GM21825 (cell line): ENCODE measurements around the gene PTPRN2.

Experiments
- ATAC-seq: cut with Tn5 transposase; IDR thresholded peaks from one replicate; pipeline ENCODE4 v1.9.1; 2021; ENCODE audit warnings: mild to moderate bottlenecking, moderate library complexity; ENCODE audit not compliant: unreplicated experiment

PTPRN2 gene

DNA sequence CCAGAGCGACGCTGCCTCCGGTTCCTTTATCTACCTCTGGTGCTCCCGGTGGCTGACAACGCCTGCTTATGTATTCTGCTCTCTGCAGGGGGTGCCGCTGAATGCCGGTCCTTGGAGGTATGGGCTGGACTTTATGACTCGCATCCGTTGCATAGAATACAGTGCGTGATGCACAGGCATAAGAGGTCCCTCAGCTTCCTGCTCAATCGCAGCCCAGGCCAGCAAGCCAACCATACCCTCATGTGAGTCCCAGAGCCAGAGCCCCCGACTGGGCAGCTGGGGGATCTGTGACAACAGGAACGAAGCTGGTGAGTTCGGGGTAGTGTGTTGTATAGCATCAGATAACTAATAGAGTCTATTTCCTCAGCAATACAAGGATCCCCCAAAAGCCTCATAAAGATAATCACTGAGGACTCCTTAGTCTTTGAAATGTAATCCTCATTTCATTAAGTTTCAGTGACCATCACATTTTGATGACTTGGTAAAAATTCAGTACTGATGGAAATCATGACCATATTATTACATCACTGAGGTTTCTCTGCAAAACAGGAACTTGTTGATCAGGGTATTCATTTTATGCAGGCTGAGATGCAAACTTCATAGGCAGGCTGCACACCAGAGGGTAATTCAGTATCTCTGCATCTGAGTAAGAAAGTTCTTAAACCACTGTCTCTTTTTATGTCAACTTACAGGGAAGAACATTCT, 607.8 kb downstream of the PTPRN2 start:
- no peak for ATAC-seq

DNA sequence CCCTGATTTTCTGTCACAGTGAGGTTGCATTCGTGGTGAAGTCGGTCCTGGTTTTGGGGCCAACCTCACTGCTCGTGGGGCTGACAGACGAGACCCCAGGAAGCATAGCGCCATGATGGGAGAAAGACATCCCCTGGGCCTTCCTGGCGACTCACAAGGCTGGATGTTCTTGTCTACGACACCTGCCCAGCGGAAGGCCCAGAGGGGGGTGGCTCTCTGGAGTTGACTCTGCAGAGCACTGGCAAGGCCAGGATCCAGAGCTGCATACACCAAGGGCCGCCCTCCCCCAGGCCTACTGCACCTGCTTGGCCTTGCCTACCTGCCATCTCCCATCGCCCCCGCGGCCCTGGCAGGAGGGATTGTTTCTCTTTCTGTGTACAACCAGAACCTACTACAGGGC, 608.9 kb downstream of the PTPRN2 start:
- ATAC-seq = no peak

DNA sequence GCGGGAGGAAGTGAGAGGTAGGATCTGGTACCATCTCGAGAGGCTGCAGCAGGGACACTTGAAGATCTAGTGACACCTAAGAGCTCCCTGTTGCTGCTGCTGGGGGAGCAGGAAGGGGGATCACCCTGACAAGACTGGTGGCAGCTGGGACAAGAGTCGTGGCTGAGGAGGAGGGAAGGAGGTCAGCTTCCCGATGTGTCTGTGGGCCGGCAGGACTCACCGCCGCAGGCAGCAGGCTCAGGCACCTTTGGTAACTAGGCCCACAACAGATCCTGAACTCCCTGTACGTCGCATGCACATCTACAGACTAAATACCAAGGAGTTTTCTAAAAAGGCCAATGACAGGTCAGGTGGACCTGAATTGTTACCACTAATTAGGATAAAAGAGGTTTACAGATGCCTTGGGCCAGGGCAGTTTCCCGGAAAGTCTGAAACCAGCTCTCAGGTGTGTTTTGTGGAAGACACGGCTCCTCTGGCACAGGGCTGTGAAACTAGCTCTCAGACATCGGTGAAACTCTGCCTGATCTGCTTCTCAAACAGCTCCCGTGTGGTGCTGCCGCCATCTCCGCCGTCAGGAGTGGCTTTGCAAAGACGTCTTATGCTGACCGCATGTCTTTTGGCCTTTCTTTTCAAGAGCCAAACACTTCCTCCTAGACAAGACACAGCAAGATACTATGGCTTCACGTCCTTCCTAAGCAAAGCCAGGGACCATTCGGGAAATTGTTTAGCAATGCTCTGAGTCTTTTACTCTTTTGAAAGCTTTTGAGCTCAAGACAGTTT, 609.7 kb downstream of the PTPRN2 start:
- ATAC-seq = no peak

DNA sequence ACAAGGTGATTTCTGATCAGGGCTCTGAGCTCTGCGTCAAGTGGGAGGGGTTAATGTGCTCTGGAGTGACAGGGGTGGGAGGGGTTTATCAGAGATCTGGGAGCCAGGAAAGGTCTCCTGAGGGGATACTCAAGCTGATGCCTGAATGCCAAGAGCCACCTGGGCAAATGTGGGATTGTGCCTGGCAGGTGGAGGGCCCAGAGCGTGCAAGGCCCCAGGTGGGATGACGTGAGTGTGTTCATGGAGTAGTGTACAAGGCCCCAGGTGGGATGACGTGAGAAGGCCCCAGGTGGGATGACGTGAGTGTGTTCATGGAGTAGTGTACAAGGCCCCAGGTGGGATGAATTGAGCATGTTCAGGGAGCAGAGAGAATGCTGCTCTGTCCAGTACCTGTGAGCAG, 610.3 kb downstream of the PTPRN2 start:
- ATAC-seq = no peak

DNA sequence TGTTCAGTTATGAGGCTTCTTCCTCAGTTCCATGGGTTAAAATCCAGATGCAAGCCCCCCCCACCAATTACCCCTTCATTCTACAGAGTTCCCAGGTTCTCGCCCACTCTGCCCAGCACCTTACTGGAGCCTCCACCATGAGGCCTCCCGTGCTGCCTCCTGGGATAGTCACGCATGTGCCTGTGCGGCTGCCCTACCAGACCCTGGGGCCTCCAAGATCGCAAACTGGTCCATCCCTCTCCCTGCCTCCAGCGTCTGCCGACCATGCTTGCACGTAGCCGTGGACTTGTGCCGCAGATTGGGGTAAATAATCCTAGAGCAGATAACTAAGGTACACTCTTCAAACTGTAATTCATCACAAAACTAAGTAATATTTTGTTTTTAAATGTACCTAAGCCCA, 611.2 kb downstream of the PTPRN2 start:
- ATAC-seq = no peak

DNA sequence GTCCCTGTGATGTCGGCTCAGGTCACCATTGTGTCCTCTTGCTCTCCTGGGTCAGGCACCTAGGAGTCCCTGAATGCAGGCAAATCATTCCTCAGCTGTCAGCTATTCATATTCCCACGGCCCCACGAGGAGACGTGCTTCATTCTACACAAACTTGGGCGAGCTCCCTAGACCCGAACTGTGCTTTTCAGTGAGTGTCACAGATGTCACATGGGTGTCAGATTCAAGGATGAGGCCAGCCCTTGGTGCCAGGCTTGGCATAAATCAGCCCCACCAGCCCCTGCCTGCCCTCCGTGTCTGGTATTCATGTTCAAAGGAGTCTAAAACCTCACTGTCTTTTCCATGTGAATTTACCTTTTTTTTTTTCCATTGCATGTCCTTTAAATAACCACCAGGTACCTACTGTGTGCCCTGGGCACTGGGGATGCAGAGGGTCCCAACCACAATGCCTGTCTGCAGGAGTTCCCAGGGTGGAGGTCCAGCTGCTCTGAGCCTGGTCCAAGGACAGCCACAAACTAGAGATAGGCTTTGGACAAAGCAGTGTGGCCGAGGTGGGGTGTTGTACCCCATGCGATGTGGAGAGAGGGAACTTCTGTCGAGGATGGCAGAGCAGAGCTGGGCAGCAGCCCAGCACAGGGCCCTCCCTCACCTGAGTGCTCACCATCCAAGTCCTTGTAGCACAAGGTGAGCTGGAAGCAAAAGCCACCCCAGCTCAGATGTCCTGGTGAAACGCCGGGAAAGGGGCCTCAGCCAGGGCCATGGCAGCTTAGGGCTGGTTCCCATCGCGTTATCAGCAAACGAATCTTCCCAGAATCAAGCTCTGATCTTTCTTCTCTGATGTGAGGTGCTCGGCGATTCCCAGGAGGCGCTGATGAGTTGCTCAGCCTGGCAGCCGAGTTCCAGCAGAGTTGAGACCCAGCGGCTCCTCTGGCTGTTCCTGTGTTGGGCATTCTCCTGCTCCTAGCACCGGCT, 611.9 kb downstream of the PTPRN2 start:
- no peak for ATAC-seq

DNA sequence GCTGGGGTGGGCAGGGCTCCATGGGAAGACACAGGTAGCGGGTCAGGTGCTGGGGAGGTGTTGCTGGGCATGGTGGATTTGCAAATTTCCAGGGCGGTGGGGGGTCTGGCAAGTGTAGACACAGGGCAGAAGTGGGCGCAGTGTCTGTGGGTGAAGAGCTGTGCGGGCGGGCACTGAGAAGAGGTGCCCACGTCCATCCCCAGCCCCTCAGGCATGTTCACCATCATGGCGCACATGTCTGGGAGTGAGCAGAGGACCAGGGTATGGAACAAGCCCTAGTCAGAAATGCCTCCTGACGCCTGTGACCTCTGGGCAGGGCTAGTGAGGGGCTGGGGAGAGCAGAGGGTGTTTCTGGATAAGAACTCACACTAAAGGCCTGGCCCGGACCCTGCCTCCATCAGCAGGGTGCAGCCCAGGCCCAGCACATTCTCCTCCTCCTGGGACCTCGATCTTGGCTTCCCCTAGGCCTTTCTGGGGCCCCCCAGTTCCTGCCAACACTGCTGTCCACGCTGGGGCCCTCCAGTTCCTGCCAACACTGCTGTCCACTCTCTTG, 612.9 kb downstream of the PTPRN2 start:
- ATAC-seq = no peak

DNA sequence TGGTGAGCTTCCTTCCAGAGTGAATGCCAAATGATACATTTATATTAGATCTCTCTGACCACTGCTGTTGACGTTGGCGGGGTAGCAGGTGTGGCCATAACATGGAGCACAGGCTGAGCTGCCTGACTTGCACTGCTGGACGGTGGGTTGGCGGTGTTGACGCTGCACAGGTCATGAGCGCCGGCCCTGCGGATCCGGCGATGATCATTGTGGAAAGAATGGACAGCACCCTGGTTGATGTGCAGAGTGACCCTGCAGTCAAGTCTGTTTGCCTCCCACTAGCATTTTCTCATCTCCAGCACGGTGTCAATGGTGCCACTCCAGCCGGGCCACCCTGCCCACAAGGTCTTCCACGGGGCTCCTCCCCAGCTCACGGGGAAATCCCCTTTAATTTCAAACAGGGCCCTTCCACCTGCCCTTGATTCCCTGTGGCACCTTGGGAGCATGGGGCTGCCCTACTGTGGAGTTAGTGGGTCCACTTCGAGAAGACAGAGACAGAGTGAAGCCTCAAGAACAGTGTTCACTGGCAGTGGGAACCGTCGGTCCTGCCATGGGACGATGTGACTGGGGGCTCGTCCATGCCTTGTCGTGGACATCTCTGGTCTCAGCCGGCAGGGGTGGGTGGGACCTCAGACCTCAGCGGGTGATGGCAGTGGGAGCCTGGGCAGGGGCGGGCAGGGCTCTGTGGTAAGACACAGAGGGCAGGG, 613.5 kb downstream of the PTPRN2 start:
- no peak for ATAC-seq

DNA sequence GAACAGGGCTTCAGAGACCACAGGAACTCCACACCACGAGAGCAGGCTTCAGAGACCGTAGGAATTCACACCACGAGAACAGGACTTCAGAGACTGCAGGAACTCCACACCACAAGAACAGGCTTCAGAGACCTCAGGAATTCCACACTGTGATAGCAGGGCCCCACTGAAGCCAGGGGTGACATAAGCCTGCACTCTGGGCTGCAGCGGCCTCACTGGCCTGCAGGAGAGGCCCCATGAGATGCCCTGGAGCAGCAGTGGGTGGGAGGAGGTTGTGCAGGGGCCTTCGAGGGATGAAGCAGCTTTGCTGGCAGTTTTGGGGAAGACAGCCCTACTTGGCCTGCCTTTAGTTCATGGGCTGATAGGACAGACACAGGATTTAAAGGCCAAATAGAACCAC, 614.7 kb downstream of the PTPRN2 start:
- no peak for ATAC-seq

DNA sequence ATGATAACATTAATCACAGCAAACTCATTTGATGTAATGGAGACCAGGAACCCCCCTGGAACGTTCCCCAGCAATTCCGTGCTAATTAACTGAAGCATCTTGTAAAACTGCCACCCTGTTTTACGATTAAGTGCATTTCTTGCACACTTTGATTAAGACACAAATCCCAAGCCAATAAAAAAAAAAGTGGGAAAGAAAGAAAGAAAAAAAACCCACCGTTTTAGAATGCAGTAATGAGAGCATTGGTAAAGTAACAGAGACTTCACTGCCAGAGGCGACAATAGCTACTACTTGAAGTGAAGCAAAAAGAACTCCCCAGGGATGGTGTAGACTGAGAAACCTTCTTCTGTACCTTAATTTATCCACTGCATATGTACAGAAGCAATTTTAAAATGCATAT, 616.1 kb downstream of the PTPRN2 start:
- ATAC-seq = no peak

DNA sequence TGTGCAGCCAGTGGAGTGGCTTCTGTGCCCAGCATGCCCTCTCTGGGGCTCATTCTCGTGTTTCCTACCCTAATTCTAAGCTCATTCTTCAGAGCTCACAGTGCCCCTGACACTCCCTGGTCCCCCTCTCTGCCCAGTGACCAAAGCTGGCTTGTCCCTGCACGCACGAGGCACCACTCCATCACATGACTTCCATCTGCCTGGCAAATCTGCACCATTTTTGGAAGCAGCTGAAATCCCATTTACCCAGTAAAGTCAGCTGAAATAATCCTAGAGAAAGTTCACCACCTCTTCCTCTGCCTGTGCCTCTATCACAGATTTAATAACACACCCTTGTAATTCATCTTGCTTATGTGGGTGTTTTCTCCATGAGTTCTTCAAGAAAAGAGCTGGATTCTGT, 616.9 kb downstream of the PTPRN2 start:
- ATAC-seq = no peak

DNA sequence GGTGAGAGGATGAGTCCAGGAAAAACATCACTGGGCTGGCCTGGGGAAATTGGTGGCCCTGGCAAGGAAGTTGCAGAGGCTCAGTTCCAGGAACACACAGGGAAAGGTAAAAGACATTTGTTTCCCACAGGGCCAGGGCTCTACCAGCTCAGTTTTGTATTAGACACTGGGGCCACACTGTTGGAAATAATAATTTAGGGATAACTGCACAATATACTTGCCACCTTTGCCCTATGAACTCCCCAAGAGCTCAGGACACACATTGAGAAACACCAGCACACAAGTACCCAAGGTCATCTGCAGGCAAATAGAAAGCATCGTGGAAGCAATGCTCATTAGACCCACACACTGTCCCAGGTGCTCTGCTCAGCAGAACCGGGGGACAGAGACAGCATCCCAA, 617.6 kb downstream of the PTPRN2 start:
- ATAC-seq = no peak

DNA sequence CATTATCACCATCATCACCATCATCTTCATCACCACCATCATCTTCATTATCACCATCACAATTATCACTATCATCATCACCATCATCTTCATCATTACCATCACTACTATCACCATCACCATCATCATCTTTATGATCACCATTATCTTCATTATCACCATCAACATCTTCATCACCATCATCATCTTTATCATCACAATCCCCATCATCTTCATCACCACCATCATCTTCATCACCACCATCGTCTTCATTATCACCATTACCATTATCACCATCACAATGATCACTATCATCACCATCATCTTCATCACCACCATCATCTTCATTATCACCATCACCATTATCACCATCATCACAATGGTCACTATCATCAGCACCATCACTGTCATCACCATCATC, 621.1 kb downstream of the PTPRN2 start:
- ATAC-seq = no peak

DNA sequence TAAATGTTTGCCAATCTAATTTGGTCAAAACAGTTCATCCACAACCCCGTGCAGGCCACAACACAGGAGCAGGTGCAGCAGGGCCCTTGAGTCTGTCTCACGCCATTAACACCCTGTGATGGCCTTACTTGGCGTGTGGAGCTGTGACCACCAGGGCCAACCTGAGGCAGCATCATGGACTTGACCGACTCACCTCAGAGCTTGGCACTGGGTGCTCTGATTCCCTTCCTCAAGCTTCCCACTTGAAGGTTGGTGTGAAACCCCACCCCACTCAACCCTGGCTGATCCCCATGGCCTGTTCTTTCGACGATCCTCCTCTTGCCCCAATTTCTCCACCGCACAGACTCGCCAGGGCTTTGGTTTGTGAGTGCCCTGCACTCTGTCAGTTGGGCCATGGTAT, 623.1 kb downstream of the PTPRN2 start:
- ATAC-seq = no peak

DNA sequence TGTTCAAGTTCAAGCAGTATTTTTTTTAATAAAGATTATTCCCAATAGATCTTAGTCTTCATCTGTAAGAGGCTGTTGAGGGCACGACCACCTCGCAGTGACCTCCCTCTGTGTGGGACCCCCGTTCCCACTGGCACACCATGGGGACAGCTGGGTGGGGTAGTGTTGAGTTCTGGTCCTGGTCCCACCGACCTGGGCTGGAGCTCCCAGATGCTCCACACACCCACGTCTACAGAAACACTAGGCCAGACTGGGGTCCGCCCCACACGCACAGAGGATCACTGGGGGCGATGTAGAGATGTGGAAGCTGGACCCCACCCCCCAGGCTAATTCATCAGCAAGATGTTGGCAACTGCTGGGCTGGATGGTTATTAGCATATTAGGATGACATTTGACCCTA, 623.6 kb downstream of the PTPRN2 start:
- ATAC-seq = no peak

DNA sequence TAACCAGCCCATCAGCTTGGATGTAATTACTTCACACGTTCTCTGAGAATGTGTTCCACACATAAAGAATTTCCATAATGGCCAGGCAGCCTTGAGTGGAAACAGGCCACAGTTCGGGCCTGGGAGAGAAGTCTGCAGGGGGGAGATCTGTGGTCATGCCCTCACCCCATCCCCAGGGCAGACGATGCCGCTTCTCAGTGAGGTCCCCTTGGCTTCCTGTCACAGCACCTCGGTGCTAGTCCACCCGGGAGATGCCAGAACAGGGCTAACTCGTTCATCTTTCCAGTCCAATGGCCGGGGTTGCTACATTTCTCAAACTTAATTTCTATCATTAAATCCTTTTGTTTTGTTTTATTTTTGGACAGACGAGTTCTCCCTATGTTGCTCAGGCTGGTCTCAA, 624.1 kb downstream of the PTPRN2 start:
- ATAC-seq = no peak

DNA sequence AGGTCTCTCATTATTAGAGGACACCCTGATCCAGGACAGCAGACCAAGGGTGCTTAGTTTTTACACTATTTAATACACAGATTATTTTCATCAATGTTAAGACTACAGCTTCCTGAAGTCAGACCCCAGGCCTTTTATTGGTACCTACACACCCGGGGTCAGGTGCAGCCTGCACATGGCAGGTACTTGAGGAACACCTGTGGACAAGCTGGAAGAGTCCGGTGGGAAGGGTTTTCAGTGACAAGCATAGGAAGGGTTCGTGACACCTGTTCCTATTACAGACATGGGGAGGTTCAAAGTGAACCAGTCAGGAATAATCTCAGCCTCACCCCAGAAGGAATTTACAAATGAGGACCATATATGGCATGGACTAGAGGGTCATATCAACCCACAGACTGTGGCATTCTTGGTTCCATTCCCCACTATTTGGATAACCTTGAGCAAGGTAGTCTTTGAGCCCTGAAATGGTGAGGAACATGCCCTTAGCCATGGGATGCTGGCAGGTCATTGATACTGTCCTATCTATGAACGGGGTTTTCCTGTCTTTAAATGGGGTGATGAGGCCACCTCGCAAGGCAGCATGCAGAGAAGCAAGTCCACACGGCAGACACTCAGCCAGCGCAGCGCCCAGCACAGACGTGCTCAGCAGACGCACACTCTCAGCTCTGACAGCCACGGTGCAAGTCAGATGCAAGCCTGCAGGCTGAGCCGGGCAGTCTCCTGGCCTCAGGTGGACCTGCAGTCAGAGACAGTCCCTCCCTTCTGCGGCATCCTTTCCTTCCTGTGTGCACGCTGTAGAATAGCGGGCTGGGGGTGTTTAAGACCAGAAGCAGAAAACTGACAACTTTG, 624.9 kb downstream of the PTPRN2 start:
- ATAC-seq = no peak

DNA sequence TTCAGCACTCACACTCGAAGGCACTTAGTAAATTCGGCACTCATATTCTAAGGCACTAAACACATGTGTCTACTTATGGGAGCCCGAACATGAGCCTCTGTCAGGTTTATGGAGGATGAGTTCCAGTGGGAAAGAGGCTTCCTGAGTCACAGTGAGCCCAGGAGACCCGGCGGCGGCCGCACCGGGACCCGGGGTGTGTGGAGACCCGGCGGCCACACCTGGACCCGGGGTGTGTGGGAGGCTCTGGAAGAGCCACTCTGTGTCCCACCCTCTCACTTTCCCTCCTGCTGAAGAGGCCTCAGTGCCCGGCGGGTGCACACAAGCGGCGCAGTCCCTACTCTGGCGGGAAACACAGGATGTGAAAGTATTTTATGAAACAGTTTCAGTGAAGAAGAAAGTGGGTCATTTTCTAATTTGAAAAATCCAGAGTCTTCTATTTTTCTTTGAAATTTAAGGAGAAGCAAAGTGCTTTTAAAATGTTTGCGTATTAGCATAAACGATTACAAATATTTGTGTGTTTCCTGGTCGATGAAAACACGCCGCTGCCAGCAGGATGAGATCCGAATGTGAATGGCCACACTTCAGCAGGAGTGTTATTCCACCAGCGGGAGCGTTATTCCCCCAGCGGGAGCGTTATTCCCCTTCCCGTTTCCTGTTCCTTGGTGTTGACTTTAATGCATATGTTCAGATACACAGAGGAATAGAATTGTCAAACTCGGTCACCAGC, 625.7 kb downstream of the PTPRN2 start:
- no peak for ATAC-seq
